CD4-positive, CD25-positive, alpha-beta regulatory T cell (primary cell): ENCODE results near the gene SPTAN1. TPM values are rescaled to one million over a fixed set of nuclear protein-coding genes. Genes with fewer than 3 reads are reported as not detected.
A peak's percentile ranks its signal among the peaks of the same experiment; 100 is the strongest.

Experiments used
- ATAC-seq, 2 donors: fragments of 150-1000 bp; cut with Tn5 transposase; one replicate each; pipeline ENCODE4 v1.10.0; 2021; ENCODE audit warnings: low read depth in 2 of 2, moderate number of reproducible peaks in 2 of 2, moderate library complexity in 1 of 2
- DNase-seq, 3 donors: peaks; one replicate each; pipeline versions ENCODE4 v3.0.0 to v3.0.0-alpha.2; 2012 to 2022; ENCODE audit warnings: mixed read lengths in 1 of 3
- H3K27ac ChIP-seq: one replicate; pipeline ENCODE4 v1.7.0; 2013; ENCODE audit warnings: mild to moderate bottlenecking, low read length; ENCODE audit not compliant: insufficient read depth, poor library complexity, severe bottlenecking
- H3K27me3 ChIP-seq: one replicate; pipeline ENCODE4 v1.7.0; 2013; ENCODE audit warnings: low read length; ENCODE audit not compliant: control insufficient read depth, insufficient read depth
- H3K36me3 ChIP-seq: one replicate; pipeline ENCODE4 v1.7.0; 2013; ENCODE audit warnings: mild to moderate bottlenecking, low read length, moderate library complexity; ENCODE audit not compliant: control insufficient read depth, insufficient read depth
- H3K4me1 ChIP-seq: 2 replicates; pipeline ENCODE4 v1.7.0; 2013; ENCODE audit warnings: mild to moderate bottlenecking, low read length; ENCODE audit not compliant: insufficient read depth, control insufficient read depth, poor library complexity, severe bottlenecking
- H3K4me3 ChIP-seq: one replicate; pipeline ENCODE4 v1.7.0; 2013; ENCODE audit warnings: low read depth, mild to moderate bottlenecking, low read length, moderate library complexity
- H3K9me3 ChIP-seq, 2 experiments: 1 replicate in 1 of 2; 2 replicates in 1 of 2; pipeline ENCODE4 v1.7.0; 2013; ENCODE audit warnings: low read length in 2 of 2, mild to moderate bottlenecking in 1 of 2, moderate library complexity in 1 of 2; ENCODE audit not compliant: control insufficient read depth in 2 of 2
- H3K27ac Mint-ChIP-seq, 3 donors: one replicate each; pipeline ENCODE4 v1.8.0; 2020 to 2022; ENCODE audit warnings: mild to moderate bottlenecking in 3 of 3, mixed read lengths in 3 of 3, moderate library complexity in 2 of 3
- H3K27me3 Mint-ChIP-seq: one replicate; pipeline ENCODE4 v1.8.0; 2022; ENCODE audit warnings: mild to moderate bottlenecking, mixed read lengths
- H3K36me3 Mint-ChIP-seq: one replicate; pipeline ENCODE4 v1.8.0; 2020; ENCODE audit warnings: mixed read lengths
- H3K4me1 Mint-ChIP-seq, 4 donors: one replicate each; pipeline ENCODE4 v1.8.0; 2020 to 2022; ENCODE audit warnings: mixed read lengths in 4 of 4, mild to moderate bottlenecking in 1 of 4
- H3K4me3 Mint-ChIP-seq, 4 donors: one replicate each; pipeline ENCODE4 v1.8.0; 2020 to 2022; ENCODE audit warnings: mild to moderate bottlenecking in 4 of 4, mixed read lengths in 4 of 4, moderate library complexity in 3 of 4
- H3K9me3 Mint-ChIP-seq, 7 donors: one replicate each; pipeline ENCODE4 v1.8.0; 2020 to 2022; ENCODE audit warnings: mixed read lengths in 7 of 7, mild to moderate bottlenecking in 3 of 7, moderate library complexity in 2 of 7
- polyA plus RNA-seq, 4 donors: library from polyadenylated mRNA; unstranded; fragments of 300-500 nt; fragmentation: Illumina TruSeq; gene quantifications; one replicate each; pipeline ENCODE4 v1.2.3, GENCODE V29; 2021
- total RNA-seq: library from RNA; stranded (reverse); gene quantifications from one replicate; pipeline ENCODE4 v1.2.3, GENCODE V29; 2022

SPTAN1 gene
- total and polyA plus RNA-seq, 5 donors from 2014 or later = 79.8 to 769 (median 84.6) TPM

DNA sequence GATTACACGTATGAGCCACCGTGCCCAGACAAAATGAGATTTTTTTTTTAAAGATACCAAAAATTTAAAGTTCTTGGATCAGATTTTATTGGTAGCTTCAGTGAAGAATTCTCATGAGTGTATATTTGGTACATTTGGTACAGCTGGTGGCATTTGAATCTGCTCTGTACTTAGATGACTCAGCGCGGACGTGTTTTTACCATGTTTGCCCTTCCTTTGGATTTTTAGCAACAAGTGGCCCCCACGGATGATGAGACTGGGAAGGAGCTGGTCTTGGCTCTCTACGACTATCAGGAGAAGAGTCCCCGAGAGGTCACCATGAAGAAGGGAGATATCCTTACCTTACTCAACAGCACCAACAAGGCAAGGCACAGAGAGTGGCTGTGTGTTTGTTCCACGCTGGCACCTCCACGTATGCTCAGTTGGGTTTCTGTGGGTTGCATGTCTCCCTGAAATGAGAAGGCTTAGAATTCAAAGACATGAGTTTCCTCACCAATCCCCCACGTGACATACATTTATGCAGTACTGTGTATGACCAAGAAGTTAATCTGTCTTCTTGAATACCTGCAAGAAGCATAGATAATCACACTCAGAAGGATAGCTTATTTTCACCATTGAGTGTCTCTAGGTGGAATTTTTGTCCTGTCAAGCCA lies 36.3 kb downstream of the SPTAN1 start:
- H3K9me3 Mint-ChIP-seq = no peaks in the 10 kb centered on the region
- H3K36me3 Mint-ChIP-seq = peaks cover 52% of the 10 kb centered on the region
- Histone ChIP-seq H3K36me3 (peaks cover 90% of the 10 kb centered on the region), H3K4me3 (no peak overlapping the region), H3K27me3 (no peaks in the 10 kb centered on the region), H3K27ac (no peak overlapping the region), H3K4me1 (no peaks in the 10 kb centered on the region), H3K9me3 (no peaks in the 10 kb centered on the region)
- ATAC-seq (no peak), DNase-seq (no peak)
- H3K27me3 Mint-ChIP-seq = no peaks in the 10 kb centered on the region
- peaks cover 5 to 8% (median 7%) of the 10 kb centered on the region in 4 donors for H3K4me1 Mint-ChIP-seq
- no peak overlapping the region for H3K27ac Mint-ChIP-seq
- no peak overlapping the region for H3K4me3 Mint-ChIP-seq

DNA sequence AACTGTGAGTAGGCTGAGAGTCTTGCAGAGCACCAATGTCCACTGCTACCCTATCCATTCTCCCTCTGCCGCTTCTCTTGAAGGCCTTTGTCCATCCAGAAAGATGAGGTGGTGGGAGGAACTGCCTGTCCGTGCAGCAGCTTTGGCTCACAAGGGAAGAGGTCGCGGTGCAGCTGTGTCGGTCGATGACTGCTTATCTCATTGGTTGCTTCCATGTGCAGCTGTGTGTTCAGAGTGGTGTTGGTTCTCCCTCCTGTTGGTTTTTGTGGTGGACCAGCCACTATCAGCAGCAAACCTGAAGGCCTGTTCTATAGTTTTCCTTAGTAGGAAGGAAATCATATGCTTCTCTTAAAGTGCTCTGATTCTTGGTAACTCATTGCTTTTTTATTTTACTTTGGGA lies 40.7 kb downstream of the SPTAN1 start:
- Histone ChIP-seq H3K27ac (no peak overlapping the region), H3K27me3 (no peaks in the 10 kb centered on the region), H3K36me3 (peaks cover 88% of the 10 kb centered on the region), H3K4me3 (no peak overlapping the region), H3K4me1 (no peaks in the 10 kb centered on the region), H3K9me3 (no peaks in the 10 kb centered on the region)
- Mint-ChIP-seq H3K4me1 (peaks cover 0 to 4% (median 0%) of the 10 kb centered on the region in 4 donors), H3K9me3 (no peaks in the 10 kb centered on the region), H3K27ac (no peak overlapping the region), H3K4me3 (no peak overlapping the region), H3K27me3 (no peaks in the 10 kb centered on the region), H3K36me3 (peaks cover 39% of the 10 kb centered on the region)
- ATAC-seq (no peak), DNase-seq (no peak)

DNA sequence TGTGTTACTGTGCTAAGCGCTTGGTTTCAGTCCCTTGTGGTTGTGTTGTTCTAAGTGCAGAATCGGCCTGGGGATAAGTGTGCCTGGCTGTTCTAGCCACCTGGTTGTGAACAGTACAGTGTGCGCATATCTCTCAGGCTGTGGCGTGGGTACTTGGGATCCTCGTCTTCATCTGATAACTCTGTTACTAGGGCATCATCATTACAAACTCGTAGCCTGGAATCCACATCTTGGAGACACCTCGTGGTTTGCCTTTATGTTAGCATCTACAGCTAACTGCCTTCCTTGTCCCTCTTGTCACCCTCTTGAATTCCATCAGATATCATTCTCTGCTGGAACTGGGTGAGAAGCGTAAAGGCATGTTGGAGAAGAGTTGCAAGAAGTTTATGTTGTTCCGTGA lies 41.5 kb downstream of the SPTAN1 start:
- no peak for ATAC-seq
- H3K4me3 Mint-ChIP-seq = no peak overlapping the region
- Histone ChIP-seq H3K27me3 (no peaks in the 10 kb centered on the region), H3K4me3 (no peak overlapping the region), H3K4me1 (no peaks in the 10 kb centered on the region), H3K9me3 (no peaks in the 10 kb centered on the region), H3K27ac (no peak overlapping the region), H3K36me3 (peaks cover 89% of the 10 kb centered on the region)
- no peak for DNase-seq
- H3K36me3 Mint-ChIP-seq = peaks cover 37% of the 10 kb centered on the region
- peak overlapping the region in 2 of 3 donors; percentile 10 to 43 for H3K27ac Mint-ChIP-seq
- peaks cover 0 to 4% (median 0%) of the 10 kb centered on the region in 4 donors for H3K4me1 Mint-ChIP-seq
- no peaks in the 10 kb centered on the region for H3K27me3 Mint-ChIP-seq
- no peaks in the 10 kb centered on the region for H3K9me3 Mint-ChIP-seq

DNA sequence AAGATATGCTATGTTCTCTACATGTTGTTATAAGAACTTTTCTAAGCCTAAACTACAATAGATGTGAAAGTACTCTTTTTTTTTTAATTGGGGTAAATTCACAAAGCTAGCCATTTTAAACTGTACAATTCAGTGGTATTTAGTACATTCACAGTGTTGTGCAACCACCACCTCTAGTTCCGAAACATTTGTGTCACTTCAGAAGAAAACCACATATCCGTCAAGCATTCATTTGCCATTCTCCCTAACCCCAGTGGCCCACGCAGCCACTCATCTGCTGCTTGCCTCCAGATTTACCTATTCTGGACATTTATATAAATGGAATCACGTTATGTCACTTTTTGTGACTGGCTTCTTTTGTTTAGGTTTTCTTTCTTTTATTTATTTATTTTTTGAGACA lies 43.1 kb downstream of the SPTAN1 start:
- Mint-ChIP-seq H3K36me3 (peaks cover 43% of the 10 kb centered on the region), H3K4me3 (no peak overlapping the region), H3K27ac (no peak overlapping the region), H3K4me1 (peaks cover 0 to 4% (median 0%) of the 10 kb centered on the region in 4 donors), H3K9me3 (no peaks in the 10 kb centered on the region), H3K27me3 (no peaks in the 10 kb centered on the region)
- DNase-seq = no peak
- no peak overlapping the region for H3K4me3 ChIP-seq
- H3K4me1 ChIP-seq = no peaks in the 10 kb centered on the region
- peaks cover 93% of the 10 kb centered on the region for H3K36me3 ChIP-seq
- ATAC-seq = no peak
- H3K9me3 ChIP-seq = no peaks in the 10 kb centered on the region
- no peak overlapping the region for H3K27ac ChIP-seq
- H3K27me3 ChIP-seq = no peaks in the 10 kb centered on the region

DNA sequence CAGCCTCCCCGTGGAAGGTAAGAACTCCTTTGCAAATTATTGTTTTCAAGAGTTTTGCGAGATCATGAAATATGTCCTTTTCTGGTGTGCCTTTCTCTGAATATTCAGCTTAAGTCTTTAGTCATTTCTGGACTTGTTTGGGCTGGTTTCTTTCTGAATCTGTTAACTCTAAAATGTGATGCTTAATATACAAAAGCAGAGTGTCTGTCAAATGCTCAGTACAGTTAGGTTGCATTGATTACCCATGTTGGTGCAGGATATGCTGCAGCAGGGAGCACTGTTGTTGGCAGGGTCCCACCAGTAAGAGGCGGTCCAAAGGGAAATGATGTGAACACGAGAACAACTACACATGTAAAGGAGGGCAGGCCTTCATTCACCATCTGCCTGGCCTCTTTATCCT lies 47.7 kb downstream of the SPTAN1 start:
- no peaks in the 10 kb centered on the region for H3K9me3 ChIP-seq

DNA sequence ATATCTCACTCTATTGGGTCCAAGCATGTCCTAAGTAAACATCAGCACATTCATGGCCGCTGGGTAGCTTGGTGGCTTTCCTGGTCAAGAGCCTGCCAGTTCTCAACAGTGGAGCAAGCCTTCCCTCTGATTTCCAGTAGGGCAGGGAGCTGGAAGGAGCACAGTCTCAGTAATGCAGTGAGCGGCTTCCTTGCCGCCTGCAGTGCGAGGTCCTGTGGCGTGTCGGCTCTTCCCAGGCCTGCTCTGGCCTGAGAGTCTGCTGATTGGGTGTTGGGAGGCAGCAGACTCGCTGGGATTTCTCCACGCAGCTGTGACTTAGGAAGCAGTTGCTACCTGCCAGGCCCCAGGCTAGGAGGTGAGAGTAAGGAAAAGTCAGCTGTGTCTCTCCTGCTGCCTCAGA lies 51.3 kb downstream of the SPTAN1 start:
- no peak overlapping the region for H3K27ac ChIP-seq
- H3K4me1 Mint-ChIP-seq = no peaks in the 10 kb centered on the region
- peaks cover 85% of the 10 kb centered on the region for H3K36me3 ChIP-seq

More for the DNA sequence above, 47.7 kb downstream of the SPTAN1 start:
- no peak for DNase-seq
- Mint-ChIP-seq H3K27ac (peak overlapping the region in 2 of 3 donors; percentile 43 to 52), H3K36me3 (peaks cover 41% of the 10 kb centered on the region), H3K9me3 (no peaks in the 10 kb centered on the region), H3K4me1 (no peaks in the 10 kb centered on the region), H3K27me3 (no peaks in the 10 kb centered on the region), H3K4me3 (no peak overlapping the region)
- H3K27me3 ChIP-seq = no peaks in the 10 kb centered on the region
- no peak for ATAC-seq
- H3K27ac ChIP-seq = no peak overlapping the region
- peaks cover 84% of the 10 kb centered on the region for H3K36me3 ChIP-seq
- no peak overlapping the region for H3K4me3 ChIP-seq
- H3K4me1 ChIP-seq = no peaks in the 10 kb centered on the region

DNA sequence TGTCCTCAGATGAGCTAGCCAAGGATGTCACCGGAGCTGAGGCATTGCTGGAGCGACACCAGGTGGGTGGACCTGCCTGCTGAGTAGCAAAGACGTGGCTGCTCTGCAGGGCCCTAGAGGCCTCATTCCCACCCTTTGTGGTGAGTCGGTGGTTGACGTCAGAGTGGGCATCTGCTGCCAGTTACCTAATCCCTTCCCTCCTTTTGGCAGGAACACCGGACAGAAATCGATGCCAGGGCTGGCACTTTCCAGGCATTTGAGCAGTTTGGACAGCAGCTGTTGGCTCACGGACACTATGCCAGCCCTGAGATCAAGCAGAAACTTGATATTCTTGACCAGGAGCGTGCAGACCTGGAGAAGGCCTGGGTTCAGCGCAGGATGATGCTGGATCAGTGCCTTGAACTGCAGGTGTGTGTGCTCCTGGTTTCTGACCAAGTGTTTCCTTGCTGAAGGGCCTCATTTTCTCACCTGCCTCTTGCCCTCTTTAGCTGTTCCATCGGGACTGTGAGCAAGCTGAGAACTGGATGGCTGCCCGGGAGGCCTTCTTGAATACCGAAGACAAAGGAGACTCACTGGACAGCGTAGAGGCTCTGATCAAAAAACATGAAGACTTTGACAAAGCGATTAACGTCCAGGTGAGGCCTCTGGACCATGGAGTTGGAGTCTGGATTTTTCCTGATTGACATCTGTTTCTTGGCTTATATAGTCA lies 55.4 kb downstream of the SPTAN1 start:
- H3K27ac ChIP-seq = no peak overlapping the region
- peaks cover 92% of the 10 kb centered on the region for H3K36me3 ChIP-seq
- H3K27ac Mint-ChIP-seq = no peak overlapping the region
- no peak overlapping the region for H3K4me3 Mint-ChIP-seq
- H3K27me3 Mint-ChIP-seq = no peaks in the 10 kb centered on the region
- no peak overlapping the region for H3K4me3 ChIP-seq
- peaks cover 51% of the 10 kb centered on the region for H3K36me3 Mint-ChIP-seq
- H3K4me1 ChIP-seq = no peaks in the 10 kb centered on the region
- ATAC-seq (no peak), DNase-seq (no peak)
- no peaks in the 10 kb centered on the region for H3K9me3 ChIP-seq
- H3K9me3 Mint-ChIP-seq = no peaks in the 10 kb centered on the region
- no peaks in the 10 kb centered on the region for H3K27me3 ChIP-seq
- no peaks in the 10 kb centered on the region for H3K4me1 Mint-ChIP-seq

More for the DNA sequence above, 51.3 kb downstream of the SPTAN1 start:
- Histone ChIP-seq H3K4me1 (no peaks in the 10 kb centered on the region), H3K27me3 (no peaks in the 10 kb centered on the region), H3K9me3 (no peaks in the 10 kb centered on the region), H3K4me3 (no peak overlapping the region)
- ATAC-seq = no peak
- H3K27me3 Mint-ChIP-seq = no peaks in the 10 kb centered on the region
- no peak for DNase-seq
- no peak overlapping the region for H3K4me3 Mint-ChIP-seq
- H3K9me3 Mint-ChIP-seq = no peaks in the 10 kb centered on the region
- no peak overlapping the region for H3K27ac Mint-ChIP-seq
- peaks cover 44% of the 10 kb centered on the region for H3K36me3 Mint-ChIP-seq

DNA sequence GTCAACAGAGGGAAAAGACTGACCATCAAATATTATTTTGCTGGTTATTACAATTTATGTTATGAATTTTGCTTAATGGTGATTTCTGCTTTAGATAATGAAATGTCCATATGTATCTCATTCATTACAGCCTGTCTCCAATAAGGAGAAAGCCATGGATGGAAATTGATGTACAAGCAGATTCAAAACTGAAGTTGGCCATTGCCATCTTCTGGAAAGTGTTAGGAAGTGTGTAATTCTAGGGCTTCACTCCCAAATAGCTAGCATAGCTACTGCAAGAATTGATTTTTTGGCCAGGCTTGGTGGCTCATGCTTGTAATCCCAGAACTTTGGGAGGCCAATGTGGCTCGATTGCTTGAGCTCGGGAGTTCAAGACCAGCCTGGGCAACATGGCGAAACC lies 58.5 kb downstream of the SPTAN1 start:
- Mint-ChIP-seq H3K27me3 (no peaks in the 10 kb centered on the region), H3K4me1 (no peaks in the 10 kb centered on the region), H3K36me3 (peaks cover 54% of the 10 kb centered on the region), H3K9me3 (no peaks in the 10 kb centered on the region), H3K27ac (no peak overlapping the region), H3K4me3 (no peak overlapping the region)
- peaks cover 95% of the 10 kb centered on the region for H3K36me3 ChIP-seq
- H3K4me1 ChIP-seq = no peaks in the 10 kb centered on the region
- H3K9me3 ChIP-seq = no peaks in the 10 kb centered on the region
- no peaks in the 10 kb centered on the region for H3K27me3 ChIP-seq
- ATAC-seq (no peak), DNase-seq (no peak)
- no peak overlapping the region for H3K27ac ChIP-seq
- no peak overlapping the region for H3K4me3 ChIP-seq
